Gastroesophageal sphincter (tissue), 4 donors: ENCODE data around the gene OLFM2. TPM values are rescaled to one million over a fixed set of nuclear protein-coding genes. Genes with fewer than 3 reads are reported as not detected.
A peak's percentile ranks its signal among the peaks of the same experiment; 100 is the strongest.

Source experiments
- ATAC-seq: fragments of 150-250 bp; one replicate; pipeline ENCODE4 v1.9.1; 2016; ENCODE audit warnings: mild to moderate bottlenecking, moderate library complexity
- H3K27ac ChIP-seq, 4 donors: fragments of 200-600 bp; sonication (generic) in 3 of 4; 1 replicate in 3 of 4; 2 replicates in 1 of 4; pipeline ENCODE4 v1.5.1; 2016 to 2019
- H3K27me3 ChIP-seq: fragments of 200-600 bp; sonication (generic); one replicate; pipeline ENCODE4 v1.5.1; 2019
- H3K36me3 ChIP-seq, 2 donors: fragments of 200-600 bp; sonication (generic); one replicate each; pipeline ENCODE4 v1.5.1; 2019; ENCODE audit warnings: control low read depth in 1 of 2
- H3K4me1 ChIP-seq, 3 donors: fragments of 200-600 bp; sonication (generic); 1 replicate in 2 of 3; 2 replicates in 1 of 3; pipeline ENCODE4 v1.5.1; 2016 to 2019; ENCODE audit warnings: control low read depth in 2 of 3
- H3K4me3 ChIP-seq, 2 donors: fragments of 200-600 bp; sonication (generic); one replicate each; pipeline ENCODE4 v1.5.1; 2019; ENCODE audit warnings: mild to moderate bottlenecking in 1 of 2, moderate library complexity in 1 of 2
- H3K9me3 ChIP-seq, 3 donors: fragments of 200-600 bp; sonication (generic); one replicate each; pipeline ENCODE4 v1.5.1; 2017 to 2019; ENCODE audit warnings: control low read depth in 2 of 3
- EP300 ChIP-seq: sonication (generic); formaldehyde crosslinking; IDR thresholded peaks from one replicate; pipeline ENCODE4 v1.6.1; 2017; ENCODE audit warnings: antibody characterized with exemption, mild to moderate bottlenecking
- POLR2A ChIP-seq, 2 donors: fragments of 450-650 bp; IDR thresholded peaks; one replicate each; pipeline ENCODE4 v1.6.1; 2017; ENCODE audit warnings: antibody characterized with exemption in 2 of 2, mild to moderate bottlenecking in 2 of 2, moderate library complexity in 1 of 2
- POLR2AphosphoS5 ChIP-seq: sonication (generic); formaldehyde crosslinking; IDR thresholded peaks from one replicate; pipeline ENCODE4 v1.6.1; 2017; ENCODE audit warnings: antibody characterized with exemption
- WGBS, 2 donors: methylation state at CpG; one replicate each; pipeline ENCODE4 v1.1.5; 2018; ENCODE audit warnings: low coverage in 1 of 2; 5-methylcytosine and 5-hydroxymethylcytosine counted together
- total RNA-seq, 4 donors: library from RNA; depleted of rRNA; stranded (reverse); fragments of >200 nt; gene quantifications; one replicate each; pipeline ENCODE4 v1.1.0, GENCODE V29; 2016
- TF ChIP-seq, protein P1 (sequence below), 4 experiments: fragments of 200-600 bp in 2 of 4; fragments of 450-650 bp in 2 of 4; sonication (generic) in 1 of 4; IDR thresholded peaks; one replicate each; pipeline ENCODE4 v1.5.1; 2017 to 2019; ENCODE audit warnings: antibody characterized with exemption in 4 of 4, mild to moderate bottlenecking in 2 of 4, moderate library complexity in 2 of 4

The OLFM2 gene
- total RNA-seq, 4 donors from 2014 or later = 2.6 to 21.9 (median 8.5) TPM

DNA sequence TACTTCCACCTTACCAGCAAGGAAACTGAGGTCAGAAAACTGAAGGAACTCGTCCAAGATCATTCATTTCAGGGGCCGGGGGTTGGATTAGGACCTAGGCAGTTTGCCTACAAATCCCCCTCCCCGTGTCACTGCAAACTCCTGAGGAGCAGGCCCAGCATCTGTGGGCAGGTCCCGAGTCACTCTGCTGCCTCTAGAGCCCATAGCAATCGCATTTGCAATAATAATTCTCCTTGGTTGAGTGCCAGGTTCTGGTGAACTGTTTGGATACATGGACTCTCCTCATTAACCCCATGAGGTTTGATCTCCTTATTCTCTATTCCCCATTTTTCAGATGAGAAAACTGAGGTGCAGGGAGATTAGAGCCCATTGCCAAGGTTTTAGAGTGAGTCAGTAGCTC lies 100.3 kb downstream of the OLFM2 start:
- H3K27me3 ChIP-seq = no peaks in the 10 kb centered on the region
- H3K4me1 ChIP-seq = peaks cover 0 to 43% (median 5%) of the 10 kb centered on the region in 3 donors
- 0 to 8% methylated on average over 2 to 4 of the region's 5 CpGs for WGBS, 2 donors
- H3K9me3 ChIP-seq = no peaks in the 10 kb centered on the region
- ATAC-seq = no peak
- peak overlapping the region; percentile 70 to 82 for H3K4me3 ChIP-seq
- no peak for TF ChIP-seq POLR2AphosphoS5
- TF ChIP-seq, protein P1, sequence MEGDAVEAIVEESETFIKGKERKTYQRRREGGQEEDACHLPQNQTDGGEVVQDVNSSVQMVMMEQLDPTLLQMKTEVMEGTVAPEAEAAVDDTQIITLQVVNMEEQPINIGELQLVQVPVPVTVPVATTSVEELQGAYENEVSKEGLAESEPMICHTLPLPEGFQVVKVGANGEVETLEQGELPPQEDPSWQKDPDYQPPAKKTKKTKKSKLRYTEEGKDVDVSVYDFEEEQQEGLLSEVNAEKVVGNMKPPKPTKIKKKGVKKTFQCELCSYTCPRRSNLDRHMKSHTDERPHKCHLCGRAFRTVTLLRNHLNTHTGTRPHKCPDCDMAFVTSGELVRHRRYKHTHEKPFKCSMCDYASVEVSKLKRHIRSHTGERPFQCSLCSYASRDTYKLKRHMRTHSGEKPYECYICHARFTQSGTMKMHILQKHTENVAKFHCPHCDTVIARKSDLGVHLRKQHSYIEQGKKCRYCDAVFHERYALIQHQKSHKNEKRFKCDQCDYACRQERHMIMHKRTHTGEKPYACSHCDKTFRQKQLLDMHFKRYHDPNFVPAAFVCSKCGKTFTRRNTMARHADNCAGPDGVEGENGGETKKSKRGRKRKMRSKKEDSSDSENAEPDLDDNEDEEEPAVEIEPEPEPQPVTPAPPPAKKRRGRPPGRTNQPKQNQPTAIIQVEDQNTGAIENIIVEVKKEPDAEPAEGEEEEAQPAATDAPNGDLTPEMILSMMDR (IDR thresholded peaks at IDR 0.05) = no peak
- no peak for TF ChIP-seq POLR2A (IDR thresholded peaks at IDR 0.05)
- no peak for TF ChIP-seq EP300
- no peak overlapping the region for H3K27ac ChIP-seq
- peaks cover 0 to 51% of the 10 kb centered on the region in 2 donors for H3K36me3 ChIP-seq

DNA sequence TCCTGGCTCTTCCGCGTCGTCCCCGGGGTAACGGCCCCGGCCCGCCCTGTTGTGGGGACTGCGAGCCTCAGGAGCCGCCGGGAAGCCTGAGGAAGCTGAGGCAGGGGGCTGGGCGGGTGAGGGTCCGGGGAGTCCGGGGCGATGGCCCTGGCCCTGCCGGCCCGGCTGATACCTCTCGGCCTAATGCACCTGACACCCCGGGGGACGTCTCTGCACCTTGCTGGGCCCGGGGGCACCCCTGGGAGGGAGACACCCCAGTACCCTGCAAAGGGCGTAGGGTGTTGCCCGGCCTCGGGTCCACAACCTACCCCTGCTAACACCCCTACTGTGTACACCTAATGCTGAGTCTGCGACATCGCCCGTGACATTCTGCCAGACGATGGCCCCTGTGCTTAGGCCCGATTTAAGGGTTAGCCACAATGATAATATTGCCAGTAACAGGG lies 100.8 kb downstream of the OLFM2 start:
- WGBS, 2 donors = 0% methylated on average over 2 of the region's 28 CpGs
- H3K27ac ChIP-seq = peak overlapping the region; percentile 30 to 85 (median 84)

DNA sequence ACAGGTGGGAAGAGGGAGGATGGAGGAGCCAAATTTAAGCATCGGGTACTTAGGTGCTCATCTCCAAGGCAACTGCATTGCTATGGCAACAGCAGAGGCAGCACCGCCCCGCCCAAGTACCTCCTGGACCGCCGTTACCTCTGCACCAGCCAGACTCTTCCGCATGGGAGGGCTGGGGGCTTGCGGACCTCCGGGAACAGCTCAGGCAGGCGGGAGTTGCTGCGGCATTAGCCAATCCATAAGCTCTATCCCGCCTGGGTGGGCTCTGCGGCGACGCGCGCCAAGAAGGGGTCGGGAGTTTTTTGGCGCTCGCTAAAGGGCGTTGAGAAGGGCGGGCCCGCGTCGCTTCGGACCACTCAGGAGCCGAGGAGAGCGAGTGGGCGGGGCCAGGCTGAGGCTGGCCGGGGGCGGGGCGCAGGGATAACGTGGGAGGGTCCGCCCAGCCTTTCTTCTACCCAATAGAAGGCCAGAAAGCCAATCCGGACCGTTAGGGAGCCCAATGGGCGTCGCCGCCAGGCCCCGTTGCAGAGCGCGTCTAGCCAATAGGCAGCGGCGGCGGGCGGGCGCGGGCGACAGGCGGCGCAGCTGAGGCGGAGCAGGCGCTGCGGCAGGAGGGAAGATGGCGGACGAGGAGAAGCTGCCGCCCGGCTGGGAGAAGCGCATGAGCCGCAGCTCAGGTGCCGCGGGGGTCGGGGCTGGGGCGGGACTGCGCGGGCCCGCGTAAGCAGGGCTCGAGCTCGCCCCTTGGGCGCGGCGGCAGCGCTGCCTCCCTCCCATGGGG lies 101.4 kb downstream of the OLFM2 start, which contains the start of gene PIN1:
TSS of gene PIN1 (plus strand) at position 593 of the 781 bp plus-strand sequence. CDS start at position 620, 27 bp downstream.
- Histone ChIP-seq H3K4me1 (peaks cover 0 to 46% (median 5%) of the 10 kb centered on the region in 3 donors), H3K9me3 (no peaks in the 10 kb centered on the region), H3K36me3 (peaks cover 0 to 51% of the 10 kb centered on the region in 2 donors), H3K27ac (peak within 1 kb of the TSS; percentile 30 to 85 (median 84)), H3K27me3 (no peaks in the 10 kb centered on the region), H3K4me3 (peak within 1 kb of the TSS; percentile 70 to 82)
- 0% methylated on average over 5 of the region's 73 CpGs; no CpG with 5 or more reads in 1 of the 2 donors for WGBS, 2 donors
- peak; percentile 99 for ATAC-seq
- TF ChIP-seq EP300 = no peak
- TF ChIP-seq POLR2AphosphoS5 = peak; percentile 43
- peak in 1 of 2 donors; percentile 21 for TF ChIP-seq POLR2A (IDR thresholded peaks at IDR 0.05)
- TF ChIP-seq, protein P1 (IDR thresholded peaks at IDR 0.05) = peak in 3 of 4 experiments; percentile 39 to 74 (median 56)

More for the DNA sequence above, 100.8 kb downstream of the OLFM2 start:
- peaks cover 0 to 51% of the 10 kb centered on the region in 2 donors for H3K36me3 ChIP-seq
- ATAC-seq = peak; percentile 4
- no peaks in the 10 kb centered on the region for H3K9me3 ChIP-seq
- no peaks in the 10 kb centered on the region for H3K27me3 ChIP-seq
- TF ChIP-seq POLR2A (IDR thresholded peaks at IDR 0.05) (no peak), POLR2AphosphoS5 (no peak), EP300 (no peak)
- TF ChIP-seq, protein P1 (IDR thresholded peaks at IDR 0.05) = no peak
- H3K4me3 ChIP-seq = peak overlapping the region; percentile 70 to 82
- H3K4me1 ChIP-seq = peaks cover 0 to 43% (median 5%) of the 10 kb centered on the region in 3 donors

DNA sequence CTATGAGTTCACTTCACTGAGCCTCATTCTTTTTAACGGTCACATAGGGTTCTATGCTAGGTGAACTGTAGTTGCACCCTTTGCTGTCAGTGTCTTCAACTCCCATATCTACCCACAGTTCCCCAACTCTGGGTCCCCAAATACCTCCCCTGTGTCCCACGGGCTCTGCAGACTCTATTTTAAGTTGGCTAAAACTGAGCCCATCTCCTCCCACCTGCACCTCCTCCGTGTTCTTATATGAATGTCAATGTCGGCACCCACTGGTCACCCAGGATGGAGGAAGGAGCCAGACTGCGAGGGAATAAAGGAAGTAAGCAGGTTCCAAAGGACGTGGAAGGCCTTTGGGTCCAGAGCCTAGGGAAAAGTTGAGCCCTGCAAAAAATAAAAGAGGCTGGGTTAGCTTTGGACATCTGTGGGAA lies 102.0 kb downstream of the OLFM2 start:
- Histone ChIP-seq H3K4me1 (peaks cover 0 to 47% (median 5%) of the 10 kb centered on the region in 3 donors), H3K27ac (peak overlapping the region in 3 of 4 donors; percentile 78 to 84 (median 79)), H3K9me3 (no peaks in the 10 kb centered on the region), H3K4me3 (peak overlapping the region; percentile 38 to 70), H3K27me3 (no peaks in the 10 kb centered on the region), H3K36me3 (peaks cover 0 to 51% of the 10 kb centered on the region in 2 donors)
- TF ChIP-seq POLR2AphosphoS5 (no peak), EP300 (no peak), POLR2A (IDR thresholded peaks at IDR 0.05) (no peak)
- TF ChIP-seq, protein P1 (IDR thresholded peaks at IDR 0.05) = no peak
- ATAC-seq = no peak
- 53 to 69% methylated on average over 2 of the region's 6 CpGs for WGBS, 2 donors
